C4-2B (cell line): ENCODE results near the gene TIGD7.

Experiments
- H3K27ac ChIP-seq: fragments of 450-650 bp; 2 replicates; pipeline ENCODE4 v1.5.1; 2017
- CTCF ChIP-seq: fragments of 450-650 bp; conservative IDR thresholded peaks from 2 replicates; pipeline ENCODE4 v1.5.1; 2017; ENCODE audit warnings: mild to moderate bottlenecking
- ZFX ChIP-seq: fragments of 450-650 bp; IDR thresholded peaks from 2 replicates; pipeline ENCODE4 v1.6.1; 2017

TIGD7 gene

GRCh38 chr16:3305109-3306068, at the start of gene TIGD7, which contains the start of gene ZNF75A:
TSS of gene TIGD7 (minus strand) at chr16:3305430. CDS start at chr16:3300614, 4,816 bp downstream.
TSS of gene ZNF75A (plus strand) at chr16:3305497. CDS start at chr16:3308429, 2,932 bp downstream.
- peak within 1 kb of the TSS; percentile 84 for H3K27ac ChIP-seq

GRCh38 chr16:3349175-3349574, 43.9 kb upstream of the TIGD7 start:
- no peak for TF ChIP-seq ZFX
- no peak for TF ChIP-seq CTCF

More at GRCh38 chr16:3305109-3306068, at the start of gene TIGD7, which contains the start of gene ZNF75A:
- peak; percentile 81 for TF ChIP-seq ZFX
- peak; percentile 15 for TF ChIP-seq CTCF

GRCh38 chr16:3348547-3349167, 43.4 kb upstream of the TIGD7 start:
- TF ChIP-seq ZFX (no peak), CTCF (no peak)
- no peak overlapping the region for H3K27ac ChIP-seq

More at GRCh38 chr16:3349175-3349574, 43.9 kb upstream of the TIGD7 start:
- no peak overlapping the region for H3K27ac ChIP-seq

GRCh38 chr16:3347586-3347985, 42.4 kb upstream of the TIGD7 start:
- no peak overlapping the region for H3K27ac ChIP-seq
- TF ChIP-seq CTCF = no peak
- no peak for TF ChIP-seq ZFX

- TF ChIP-seq CTCF = no peak
- TF ChIP-seq ZFX = no peak
- no peak overlapping the region for H3K27ac ChIP-seq
These were observed 40.8 kb upstream of the TIGD7 start for GRCh38 chr16:3346041-3346440.

GRCh38 chr16:3328643-3329042, 23.4 kb upstream of the TIGD7 start:
- TF ChIP-seq CTCF (no peak), ZFX (no peak)
- no peak overlapping the region for H3K27ac ChIP-seq

GRCh38 chr16:3328104-3328503, 22.9 kb upstream of the TIGD7 start:
- no peak for TF ChIP-seq ZFX
- TF ChIP-seq CTCF = no peak
- H3K27ac ChIP-seq = no peak overlapping the region
